CD4-positive, CD25-positive, alpha-beta regulatory T cell (primary cell): Measurements from ENCODE around the gene BMP7. TPM values are rescaled to one million over a fixed set of nuclear protein-coding genes. Genes with fewer than 3 reads are reported as not detected.
A peak's percentile ranks its signal among the peaks of the same experiment; 100 is the strongest.

ENCODE experiments used
- ATAC-seq, 2 donors: fragments of 150-1000 bp; cut with Tn5 transposase; one replicate each; pipeline ENCODE4 v1.10.0; 2021; ENCODE audit warnings: low read depth in 2 of 2, moderate number of reproducible peaks in 2 of 2, moderate library complexity in 1 of 2
- DNase-seq, 3 donors: peaks; one replicate each; pipeline versions ENCODE4 v3.0.0 to v3.0.0-alpha.2; 2012 to 2022; ENCODE audit warnings: mixed read lengths in 1 of 3
- H3K27ac ChIP-seq: one replicate; pipeline ENCODE4 v1.7.0; 2013; ENCODE audit warnings: mild to moderate bottlenecking, low read length; ENCODE audit not compliant: insufficient read depth, poor library complexity, severe bottlenecking
- H3K27me3 ChIP-seq: one replicate; pipeline ENCODE4 v1.7.0; 2013; ENCODE audit warnings: low read length; ENCODE audit not compliant: control insufficient read depth, insufficient read depth
- H3K36me3 ChIP-seq: one replicate; pipeline ENCODE4 v1.7.0; 2013; ENCODE audit warnings: mild to moderate bottlenecking, low read length, moderate library complexity; ENCODE audit not compliant: control insufficient read depth, insufficient read depth
- H3K4me1 ChIP-seq: 2 replicates; pipeline ENCODE4 v1.7.0; 2013; ENCODE audit warnings: mild to moderate bottlenecking, low read length; ENCODE audit not compliant: insufficient read depth, control insufficient read depth, poor library complexity, severe bottlenecking
- H3K4me3 ChIP-seq: one replicate; pipeline ENCODE4 v1.7.0; 2013; ENCODE audit warnings: low read depth, mild to moderate bottlenecking, low read length, moderate library complexity
- H3K9me3 ChIP-seq, 2 experiments: 1 replicate in 1 of 2; 2 replicates in 1 of 2; pipeline ENCODE4 v1.7.0; 2013; ENCODE audit warnings: low read length in 2 of 2, mild to moderate bottlenecking in 1 of 2, moderate library complexity in 1 of 2; ENCODE audit not compliant: control insufficient read depth in 2 of 2
- H3K27ac Mint-ChIP-seq, 3 donors: one replicate each; pipeline ENCODE4 v1.8.0; 2020 to 2022; ENCODE audit warnings: mild to moderate bottlenecking in 3 of 3, mixed read lengths in 3 of 3, moderate library complexity in 2 of 3
- H3K27me3 Mint-ChIP-seq: one replicate; pipeline ENCODE4 v1.8.0; 2022; ENCODE audit warnings: mild to moderate bottlenecking, mixed read lengths
- H3K36me3 Mint-ChIP-seq: one replicate; pipeline ENCODE4 v1.8.0; 2020; ENCODE audit warnings: mixed read lengths
- H3K4me1 Mint-ChIP-seq, 4 donors: one replicate each; pipeline ENCODE4 v1.8.0; 2020 to 2022; ENCODE audit warnings: mixed read lengths in 4 of 4, mild to moderate bottlenecking in 1 of 4
- H3K4me3 Mint-ChIP-seq, 4 donors: one replicate each; pipeline ENCODE4 v1.8.0; 2020 to 2022; ENCODE audit warnings: mild to moderate bottlenecking in 4 of 4, mixed read lengths in 4 of 4, moderate library complexity in 3 of 4
- H3K9me3 Mint-ChIP-seq, 7 donors: one replicate each; pipeline ENCODE4 v1.8.0; 2020 to 2022; ENCODE audit warnings: mixed read lengths in 7 of 7, mild to moderate bottlenecking in 3 of 7, moderate library complexity in 2 of 7
- polyA plus RNA-seq, 4 donors: library from polyadenylated mRNA; unstranded; fragments of 300-500 nt; fragmentation: Illumina TruSeq; gene quantifications; one replicate each; pipeline ENCODE4 v1.2.3, GENCODE V29; 2021
- total RNA-seq: library from RNA; stranded (reverse); gene quantifications from one replicate; pipeline ENCODE4 v1.2.3, GENCODE V29; 2022

Gene BMP7
- total and polyA plus RNA-seq, 5 donors from 2014 or later: not detected

- H3K36me3 ChIP-seq: no peaks in the 10 kb centered on the region
- H3K9me3 ChIP-seq: no peaks in the 10 kb centered on the region
- Mint-ChIP-seq H3K27ac (no peak overlapping the region), H3K27me3 (peaks cover 15% of the 10 kb centered on the region), H3K9me3 (peaks cover 0 to 3% (median 0%) of the 10 kb centered on the region in 7 donors), H3K4me3 (no peak overlapping the region), H3K4me1 (no peaks in the 10 kb centered on the region), H3K36me3 (no peaks in the 10 kb centered on the region)
- DNase-seq (no peak), ATAC-seq (no peak)
- peaks cover 7% of the 10 kb centered on the region for H3K27me3 ChIP-seq
- no peak overlapping the region for H3K4me3 ChIP-seq
- H3K4me1 ChIP-seq: no peaks in the 10 kb centered on the region
- H3K27ac ChIP-seq: no peak overlapping the region
These were observed 28.4 kb downstream of the BMP7 start for GRCh38 chr20:57238089-57238488.

- Histone ChIP-seq H3K9me3 (no peaks in the 10 kb centered on the region), H3K27ac (no peak overlapping the region), H3K36me3 (no peaks in the 10 kb centered on the region), H3K27me3 (peaks cover 7% of the 10 kb centered on the region), H3K4me3 (no peak overlapping the region), H3K4me1 (no peaks in the 10 kb centered on the region)
- DNase-seq: no peak
- H3K27ac Mint-ChIP-seq: no peak overlapping the region
- no peaks in the 10 kb centered on the region for H3K4me1 Mint-ChIP-seq
- H3K9me3 Mint-ChIP-seq: peaks cover 0 to 3% (median 0%) of the 10 kb centered on the region in 7 donors
- ATAC-seq: no peak
- no peak overlapping the region for H3K4me3 Mint-ChIP-seq
- no peaks in the 10 kb centered on the region for H3K36me3 Mint-ChIP-seq
- peaks cover 15% of the 10 kb centered on the region for H3K27me3 Mint-ChIP-seq
These were observed 28.9 kb downstream of the BMP7 start for GRCh38 chr20:57237585-57237953.

DNA sequence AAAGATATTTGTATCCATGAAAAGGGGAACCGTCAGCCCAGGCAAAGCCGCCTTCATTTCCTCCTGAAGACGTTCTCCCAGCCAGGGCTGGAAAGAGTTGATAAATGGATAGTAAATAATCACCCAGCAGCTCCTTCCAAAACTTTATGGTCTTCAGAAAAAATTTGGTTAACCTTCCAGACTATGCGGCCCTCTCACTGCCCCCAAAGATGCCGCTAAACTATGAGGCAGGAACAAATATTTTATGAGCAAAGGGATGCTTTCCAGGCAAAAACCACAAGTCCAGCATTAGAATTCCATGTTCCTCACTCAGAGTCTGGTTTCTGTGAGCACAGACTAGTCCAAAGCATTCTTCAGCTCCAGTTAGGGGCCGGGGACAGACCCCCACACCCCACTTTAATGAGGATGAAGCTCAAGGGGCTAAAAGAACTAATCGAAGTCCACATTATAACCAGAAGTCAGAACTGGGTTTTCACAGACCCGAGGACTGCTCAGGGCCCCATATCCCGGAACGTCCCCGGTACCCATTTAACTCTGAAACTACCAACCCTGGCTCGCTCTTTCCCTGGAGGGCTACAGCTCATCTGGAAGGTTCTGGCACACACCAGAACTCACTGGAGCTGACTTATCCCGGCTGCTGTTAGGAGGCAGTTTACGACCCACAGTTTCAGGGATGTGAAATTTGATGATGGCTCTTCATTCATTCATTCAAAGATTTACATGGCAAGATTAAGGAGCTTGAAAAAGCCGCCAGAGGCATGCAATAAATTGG is 29.4 kb downstream of the BMP7 start:
- Mint-ChIP-seq H3K9me3 (peaks cover 0 to 3% (median 0%) of the 10 kb centered on the region in 7 donors), H3K4me1 (no peaks in the 10 kb centered on the region), H3K36me3 (no peaks in the 10 kb centered on the region), H3K27ac (no peak overlapping the region), H3K4me3 (no peak overlapping the region), H3K27me3 (peaks cover 15% of the 10 kb centered on the region)
- H3K4me3 ChIP-seq: no peak overlapping the region
- H3K36me3 ChIP-seq: no peaks in the 10 kb centered on the region
- ATAC-seq (no peak), DNase-seq (no peak)
- peaks cover 7% of the 10 kb centered on the region for H3K27me3 ChIP-seq
- no peaks in the 10 kb centered on the region for H3K9me3 ChIP-seq
- no peak overlapping the region for H3K27ac ChIP-seq
- no peaks in the 10 kb centered on the region for H3K4me1 ChIP-seq

- DNase-seq (no peak), ATAC-seq (no peak)
- Histone ChIP-seq H3K27me3 (peaks cover 7% of the 10 kb centered on the region), H3K4me1 (no peaks in the 10 kb centered on the region), H3K9me3 (no peaks in the 10 kb centered on the region), H3K36me3 (no peaks in the 10 kb centered on the region), H3K4me3 (no peak overlapping the region), H3K27ac (no peak overlapping the region)
- Mint-ChIP-seq H3K27ac (peak overlapping the region in 1 of 3 donors; percentile 66), H3K27me3 (peaks cover 15% of the 10 kb centered on the region), H3K9me3 (peaks cover 0 to 3% (median 0%) of the 10 kb centered on the region in 7 donors), H3K4me3 (no peak overlapping the region), H3K36me3 (no peaks in the 10 kb centered on the region), H3K4me1 (no peaks in the 10 kb centered on the region)
These were observed 31.7 kb downstream of the BMP7 start for GRCh38 chr20:57234556-57235251.

DNA sequence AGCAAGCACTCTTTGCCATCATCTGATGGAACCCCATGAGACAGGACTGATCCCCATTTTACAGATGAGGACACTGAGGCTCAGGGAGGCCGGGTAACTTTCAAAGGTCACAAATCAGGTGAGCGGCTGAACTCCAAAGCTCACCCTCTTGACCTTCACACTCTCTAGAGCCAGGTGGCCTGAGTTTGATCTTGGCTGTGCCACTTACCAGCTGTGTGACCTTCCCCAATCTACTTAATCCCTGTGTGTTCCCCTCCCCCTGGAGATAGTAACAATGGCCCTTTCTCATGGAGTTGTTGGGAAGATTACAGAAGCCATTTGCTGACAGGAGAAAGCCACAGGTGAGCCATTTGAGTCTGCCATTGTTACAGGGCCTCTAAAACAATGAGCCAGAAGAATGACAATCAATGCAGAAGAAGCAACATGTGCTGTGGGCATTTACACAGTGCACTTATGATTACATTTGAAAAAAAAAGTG is 34.5 kb downstream of the BMP7 start:
- Histone ChIP-seq H3K27me3 (peaks cover 7% of the 10 kb centered on the region), H3K4me3 (no peak overlapping the region), H3K9me3 (no peaks in the 10 kb centered on the region), H3K4me1 (no peaks in the 10 kb centered on the region), H3K36me3 (no peaks in the 10 kb centered on the region), H3K27ac (no peak overlapping the region)
- Mint-ChIP-seq H3K9me3 (peaks cover 0 to 3% (median 0%) of the 10 kb centered on the region in 7 donors), H3K36me3 (no peaks in the 10 kb centered on the region), H3K4me1 (no peaks in the 10 kb centered on the region), H3K27me3 (peaks cover 9% of the 10 kb centered on the region), H3K27ac (no peak overlapping the region), H3K4me3 (no peak overlapping the region)
- no peak for ATAC-seq
- no peak for DNase-seq

DNA sequence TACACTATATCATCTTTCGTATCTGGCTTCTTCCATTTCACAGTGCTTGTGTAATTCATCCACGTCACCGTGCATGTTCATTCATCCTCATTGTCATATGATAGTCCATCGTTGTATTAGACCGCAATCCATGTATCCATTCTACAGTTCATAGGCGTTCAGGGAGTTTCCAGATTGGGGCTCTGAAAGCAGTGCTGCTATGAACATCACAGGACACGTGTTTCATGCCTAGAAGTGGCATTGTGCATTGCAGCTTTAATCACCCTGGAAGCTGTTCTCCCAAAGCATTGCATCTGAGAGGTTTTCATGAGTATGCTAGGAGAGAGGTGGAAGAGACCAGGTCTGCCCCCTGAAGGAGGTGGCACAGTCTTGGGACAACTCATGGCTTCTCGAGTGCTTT is 35.3 kb downstream of the BMP7 start:
- peaks cover 6% of the 10 kb centered on the region for H3K27me3 Mint-ChIP-seq
- no peaks in the 10 kb centered on the region for H3K36me3 Mint-ChIP-seq
- H3K27me3 ChIP-seq: peaks cover 5% of the 10 kb centered on the region
- H3K4me1 ChIP-seq: no peaks in the 10 kb centered on the region
- ATAC-seq (no peak), DNase-seq (no peak)
- no peak overlapping the region for H3K27ac ChIP-seq
- H3K9me3 Mint-ChIP-seq: peaks cover 0 to 3% (median 0%) of the 10 kb centered on the region in 7 donors
- no peaks in the 10 kb centered on the region for H3K4me1 Mint-ChIP-seq
- no peaks in the 10 kb centered on the region for H3K36me3 ChIP-seq
- no peak overlapping the region for H3K4me3 Mint-ChIP-seq
- H3K27ac Mint-ChIP-seq: no peak overlapping the region
- no peaks in the 10 kb centered on the region for H3K9me3 ChIP-seq
- no peak overlapping the region for H3K4me3 ChIP-seq

GRCh38 chr20:57230247-57230646 is 36.2 kb downstream of the BMP7 start:
- H3K4me1 Mint-ChIP-seq: no peaks in the 10 kb centered on the region
- Histone ChIP-seq H3K4me3 (no peak overlapping the region), H3K36me3 (no peaks in the 10 kb centered on the region), H3K4me1 (no peaks in the 10 kb centered on the region), H3K27me3 (peaks cover 3% of the 10 kb centered on the region), H3K27ac (no peak overlapping the region), H3K9me3 (no peaks in the 10 kb centered on the region)
- no peak overlapping the region for H3K27ac Mint-ChIP-seq
- H3K4me3 Mint-ChIP-seq: no peak overlapping the region
- H3K27me3 Mint-ChIP-seq: no peaks in the 10 kb centered on the region
- no peaks in the 10 kb centered on the region for H3K36me3 Mint-ChIP-seq
- no peak for DNase-seq
- ATAC-seq: no peak
- peaks cover 0 to 3% (median 0%) of the 10 kb centered on the region in 7 donors for H3K9me3 Mint-ChIP-seq
